ENCODE data around the gene PACS2.

The PACS2 gene

GRCh38 chr14:105415481-105416428 lies 101.2 kb downstream of the PACS2 start:
- H3K9me3 Mint-ChIP-seq, result no peaks in the 10 kb centered on the region
- ATAC-seq (replicated peaks), result no peak
- H3K36me3 Mint-ChIP-seq, result peaks cover under 1 to 4% of the 10 kb centered on the region in 2 donors
- no peak overlapping the region for H3K27ac Mint-ChIP-seq
- H3K4me1 Mint-ChIP-seq, result peaks cover 16 to 47% of the 10 kb centered on the region in 2 donors
- no peak for DNase-seq
- peak overlapping the region; percentile 71 to 82 for H3K4me3 Mint-ChIP-seq
- H3K27me3 Mint-ChIP-seq, result peaks cover 9 to 21% of the 10 kb centered on the region in 2 donors

GRCh38 chr14:105416671-105417070 lies 102.1 kb downstream of the PACS2 start:
- H3K4me1 Mint-ChIP-seq, result peaks cover 19 to 49% of the 10 kb centered on the region in 2 donors
- no peak for ATAC-seq (replicated peaks)
- DNase-seq, result no peak
- H3K36me3 Mint-ChIP-seq, result peaks cover 2 to 4% of the 10 kb centered on the region in 2 donors
- no peaks in the 10 kb centered on the region for H3K9me3 Mint-ChIP-seq
- peaks cover 9 to 18% of the 10 kb centered on the region in 2 donors for H3K27me3 Mint-ChIP-seq
- H3K27ac Mint-ChIP-seq, result no peak overlapping the region
- peak overlapping the region in 1 of 2 donors; percentile 23 for H3K4me3 Mint-ChIP-seq

- H3K4me1 Mint-ChIP-seq, result peaks cover 23 to 54% of the 10 kb centered on the region in 2 donors
- ATAC-seq (replicated peaks) (no peak), DNase-seq (no peak)
- peak overlapping the region; percentile 42 for H3K27ac Mint-ChIP-seq
- peaks cover 7 to 14% of the 10 kb centered on the region in 2 donors for H3K36me3 Mint-ChIP-seq
- no peak overlapping the region for H3K4me3 Mint-ChIP-seq
- H3K27me3 Mint-ChIP-seq, result peaks cover 9 to 16% of the 10 kb centered on the region in 2 donors
- H3K9me3 Mint-ChIP-seq, result no peaks in the 10 kb centered on the region
These were observed 103.2 kb downstream of the PACS2 start for GRCh38 chr14:105417690-105418121.

GRCh38 chr14:105418269-105419194 lies 104.0 kb downstream of the PACS2 start:
- Mint-ChIP-seq H3K4me1 (peaks cover 24 to 47% of the 10 kb centered on the region in 2 donors), H3K27ac (peak overlapping the region; percentile 88), H3K27me3 (peaks cover under 1 to 7% of the 10 kb centered on the region in 2 donors), H3K36me3 (peaks cover 7 to 16% of the 10 kb centered on the region in 2 donors), H3K9me3 (no peaks in the 10 kb centered on the region), H3K4me3 (peak overlapping the region; percentile 79 to 84)
- DNase-seq (no peak), ATAC-seq (replicated peaks) (no peak)

GRCh38 chr14:105419195-105420091 lies 104.9 kb downstream of the PACS2 start, which contains the start of gene MTA1:
Gene MTA1, plus strand, starts transcription at chr14:105419827. Its CDS starts 209 bp downstream, at chr14:105420036.
- DNase-seq (no peak), ATAC-seq (replicated peaks) (peak; percentile 46 to 60)
- Mint-ChIP-seq H3K27me3 (peaks cover 0 to 2% of the 10 kb centered on the region in 2 donors), H3K27ac (peak within 1 kb of the TSS; percentile 97), H3K4me3 (peak within 1 kb of the TSS; percentile 92 to 95), H3K4me1 (peaks cover 24 to 43% of the 10 kb centered on the region in 2 donors), H3K9me3 (no peaks in the 10 kb centered on the region), H3K36me3 (peaks cover 10 to 19% of the 10 kb centered on the region in 2 donors)

GRCh38 chr14:105420101-105420973 lies 105.8 kb downstream of the PACS2 start:
- DNase-seq (no peak), ATAC-seq (replicated peaks) (peak; percentile 18 to 23)
- H3K27ac Mint-ChIP-seq, result peak overlapping the region; percentile 97
- H3K27me3 Mint-ChIP-seq, result no peaks in the 10 kb centered on the region
- H3K36me3 Mint-ChIP-seq, result peaks cover 12 to 21% of the 10 kb centered on the region in 2 donors
- peak overlapping the region; percentile 92 to 95 for H3K4me3 Mint-ChIP-seq
- H3K9me3 Mint-ChIP-seq, result no peaks in the 10 kb centered on the region
- H3K4me1 Mint-ChIP-seq, result peaks cover 24 to 40% of the 10 kb centered on the region in 2 donors

GRCh38 chr14:105420974-105421674 lies 106.6 kb downstream of the PACS2 start:
- H3K27ac Mint-ChIP-seq, result peak overlapping the region; percentile 97
- ATAC-seq (replicated peaks) (no peak), DNase-seq (no peak)

GRCh38 chr14:105421723-105422615 lies 107.4 kb downstream of the PACS2 start:
- Mint-ChIP-seq H3K36me3 (peaks cover 25 to 34% of the 10 kb centered on the region in 2 donors), H3K9me3 (no peaks in the 10 kb centered on the region), H3K4me3 (peak overlapping the region; percentile 92 to 95), H3K27ac (peak overlapping the region; percentile 85), H3K27me3 (no peaks in the 10 kb centered on the region), H3K4me1 (peaks cover 25 to 44% of the 10 kb centered on the region in 2 donors)
- no peak for DNase-seq
- ATAC-seq (replicated peaks), result peak; percentile 23 to 25

More at GRCh38 chr14:105420974-105421674, 106.6 kb downstream of the PACS2 start:
- peaks cover 18 to 26% of the 10 kb centered on the region in 2 donors for H3K36me3 Mint-ChIP-seq
- no peaks in the 10 kb centered on the region for H3K9me3 Mint-ChIP-seq
- H3K4me3 Mint-ChIP-seq, result peak overlapping the region; percentile 92 to 95
- no peaks in the 10 kb centered on the region for H3K27me3 Mint-ChIP-seq
- peaks cover 24 to 40% of the 10 kb centered on the region in 2 donors for H3K4me1 Mint-ChIP-seq

GRCh38 chr14:105422695-105423487 lies 108.3 kb downstream of the PACS2 start:
- no peaks in the 10 kb centered on the region for H3K27me3 Mint-ChIP-seq

GRCh38 chr14:105423488-105424195 lies 109.1 kb downstream of the PACS2 start:
- H3K4me3 Mint-ChIP-seq, result no peak overlapping the region
- DNase-seq, result no peak
- H3K36me3 Mint-ChIP-seq, result peaks cover 31 to 47% of the 10 kb centered on the region in 2 donors
- H3K27ac Mint-ChIP-seq, result peak overlapping the region; percentile 31
- H3K27me3 Mint-ChIP-seq, result no peaks in the 10 kb centered on the region
- ATAC-seq (replicated peaks), result no peak
- H3K9me3 Mint-ChIP-seq, result no peaks in the 10 kb centered on the region
- peaks cover 26 to 48% of the 10 kb centered on the region in 2 donors for H3K4me1 Mint-ChIP-seq

More at GRCh38 chr14:105422695-105423487, 108.3 kb downstream of the PACS2 start:
- H3K36me3 Mint-ChIP-seq, result peaks cover 31 to 40% of the 10 kb centered on the region in 2 donors
- DNase-seq, result no peak
- H3K27ac Mint-ChIP-seq, result no peak overlapping the region
- peaks cover 28 to 48% of the 10 kb centered on the region in 2 donors for H3K4me1 Mint-ChIP-seq
- no peaks in the 10 kb centered on the region for H3K9me3 Mint-ChIP-seq
- peak overlapping the region in 1 of 2 donors; percentile 25 for H3K4me3 Mint-ChIP-seq
- no peak for ATAC-seq (replicated peaks)
